Endothelial cell of umbilical vein (primary cell): ENCODE results near the gene GRIK3. TPM values are rescaled to one million over a fixed set of nuclear protein-coding genes. Genes with fewer than 3 reads are reported as not detected.

Source experiments
- BruUV-seq: library from RNA; stranded (reverse); fragments of 400-500 nt; replicated peaks from 2 replicates; lab custom pipeline; 2021; lab: Mats Ljungman, UMichigan
- CTCF ChIA-PET: fragments of 300-600, 350-600 bp; sonication (Branson Sonifier 250); formaldehyde crosslinking; loops from one replicate; lab custom pipeline; 2021; ENCODE audit warnings: antibody characterized with exemption, inconsistent platforms; lab: Charles Lee
- POLR2A ChIA-PET: fragments of 300-600, 350-600 bp; sonication (Branson Sonifier 250); formaldehyde crosslinking; loops from one replicate; lab custom pipeline; 2021; ENCODE audit warnings: antibody characterized with exemption, inconsistent platforms; lab: Charles Lee
- DNase-seq: peaks from one replicate; pipeline ENCODE4 v3.0.0-alpha.2; 2011; ENCODE audit warnings: low read depth, low spot score
- FAIRE-seq: peaks from 2 replicates; lab custom pipeline; 2011; peaks lifted over from hg19 to GRCh38; lab: Jason Lieb, UNC
- H2AFZ ChIP-seq: 2 replicates; pipeline ENCODE4 v1.6.0; 2012; ENCODE audit warnings: low read depth, low read length, control low read depth, inconsistent platforms
- H3K27ac ChIP-seq: 2 replicates; pipeline ENCODE4 v1.5.1; 2011; ENCODE audit warnings: low read depth, mild to moderate bottlenecking, control low read depth, low read length, moderate library complexity; ENCODE audit not compliant: insufficient read depth
- H3K27me3 ChIP-seq, 2 experiments: 2 replicates each; pipeline versions ENCODE4 v1.6.0 to v1.6.1; 2011; ENCODE audit warnings: low read length in 2 of 2, mixed read lengths in 1 of 2; ENCODE audit not compliant: control insufficient read depth in 2 of 2, insufficient read depth in 2 of 2
- H3K36me3 ChIP-seq, 2 experiments: 2 replicates in 1 of 2; 3 replicates in 1 of 2; pipeline ENCODE4 v1.5.1; 2011; ENCODE audit warnings: low read length in 2 of 2, mild to moderate bottlenecking in 1 of 2, moderate library complexity in 1 of 2; ENCODE audit not compliant: control insufficient read depth in 2 of 2, insufficient read depth in 2 of 2; ENCODE audit errors: extremely low read depth in 1 of 2
- H3K4me1 ChIP-seq: 3 replicates; pipeline ENCODE4 v1.5.1; 2011; ENCODE audit warnings: mild to moderate bottlenecking, low read length; ENCODE audit not compliant: control insufficient read depth, insufficient read depth; ENCODE audit errors: extremely low read depth
- H3K4me2 ChIP-seq: 2 replicates; pipeline ENCODE4 v1.6.1; 2011; ENCODE audit warnings: low read length, control low read depth, mixed read lengths; ENCODE audit not compliant: insufficient read depth
- H3K4me3 ChIP-seq, 3 experiments: fragments of 200-600 bp in 1 of 3; sonication (generic), shearing (Covaris generic) in 1 of 3; replicated peaks in 1 of 3; 2 replicates each; pipeline ENCODE4 v1.5.1; 2011 to 2016; ENCODE audit warnings: control low read depth in 3 of 3, low read length in 3 of 3, mild to moderate bottlenecking in 2 of 3, inconsistent platforms in 1 of 3, low read depth in 1 of 3, moderate library complexity in 1 of 3; ENCODE audit not compliant: insufficient read depth in 1 of 3
- H3K79me2 ChIP-seq: 2 replicates; pipeline ENCODE4 v1.6.0; 2012; ENCODE audit warnings: low read length, inconsistent platforms; ENCODE audit not compliant: control insufficient read depth, insufficient read depth
- H3K9ac ChIP-seq: replicated peaks from 2 replicates; pipeline ENCODE3; 2011; ENCODE audit warnings: low read length, control low read depth; ENCODE audit not compliant: insufficient read depth; ENCODE audit errors: extremely low read depth
- H3K9me1 ChIP-seq: replicated peaks from 3 replicates; pipeline ENCODE4 v1.6.0; 2011; ENCODE audit warnings: mild to moderate bottlenecking, low read length; ENCODE audit not compliant: control insufficient read depth, insufficient read depth; ENCODE audit errors: extremely low read depth
- H3K9me3 ChIP-seq: replicated peaks from 2 replicates; pipeline ENCODE4 v1.5.1; 2012; ENCODE audit warnings: low read length, inconsistent platforms; ENCODE audit not compliant: control insufficient read depth, insufficient read depth
- H4K20me1 ChIP-seq: replicated peaks from 2 replicates; pipeline ENCODE3; 2011; ENCODE audit warnings: mild to moderate bottlenecking, low read length; ENCODE audit not compliant: control insufficient read depth, insufficient read depth; ENCODE audit errors: extremely low read depth
- CTCF ChIP-seq, 2 donors: IDR thresholded peaks; 1 replicate in 1 of 2; 2 replicates in 1 of 2; pipeline ENCODE4 v1.5.1; 2011; ENCODE audit warnings: low read length in 2 of 2, mild to moderate bottlenecking in 2 of 2, moderate library complexity in 2 of 2, control low read depth in 1 of 2, inconsistent platforms in 1 of 2, low read depth in 1 of 2; ENCODE audit not compliant: insufficient read depth in 1 of 2; ENCODE audit errors: extremely low read depth in 1 of 2
- EZH2 ChIP-seq: IDR thresholded peaks from 2 replicates; pipeline ENCODE4 v1.6.1; 2012; ENCODE audit warnings: borderline replicate concordance, low read depth, mild to moderate bottlenecking, moderate library complexity, low read length, inconsistent platforms; ENCODE audit not compliant: severe bottlenecking
- FOS ChIP-seq: IDR thresholded peaks from 2 replicates; pipeline ENCODE4 v1.6.1; 2011; ENCODE audit warnings: mild to moderate bottlenecking, low read length, moderate library complexity, borderline replicate concordance; ENCODE audit not compliant: insufficient read depth
- GATA2 ChIP-seq: IDR thresholded peaks from 2 replicates; pipeline ENCODE4 v1.7.0; 2011; ENCODE audit warnings: low read depth, mild to moderate bottlenecking, moderate library complexity, mixed read lengths, low read length; ENCODE audit not compliant: insufficient read length, insufficient read depth
- JUN ChIP-seq: IDR thresholded peaks from 2 replicates; pipeline ENCODE4 v1.6.1; 2011; ENCODE audit warnings: borderline replicate concordance, low read depth; ENCODE audit not compliant: insufficient read length, insufficient read depth
- MAX ChIP-seq: IDR thresholded peaks from 2 replicates; pipeline ENCODE4 v1.6.1; 2011; ENCODE audit not compliant: insufficient read depth, insufficient read length
- MYC ChIP-seq: IDR thresholded peaks from one replicate; pipeline ENCODE4 v1.6.1; 2011; ENCODE audit warnings: mild to moderate bottlenecking, low read depth, low read length
- POLR2A ChIP-seq: IDR thresholded peaks from 2 replicates; pipeline ENCODE4 v1.6.1; 2012; ENCODE audit warnings: low read depth, mild to moderate bottlenecking, control low read depth, low read length
- POLR2AphosphoS5 ChIP-seq: IDR thresholded peaks from 2 replicates; pipeline ENCODE4 v1.6.1; 2012; ENCODE audit warnings: low read depth, mild to moderate bottlenecking, control low read depth, low read length, moderate library complexity; ENCODE audit not compliant: insufficient read depth
- dilution Hi-C: fragments of 300-500 bp; cut with MboI; formaldehyde crosslinking; loops from one replicate; pipeline ENCODE4 v1.15.0; 2019; ENCODE audit warnings: low sequenced_read_pairs; ENCODE audit not compliant: extremely low pct_ligation_motif_present
- intact Hi-C: fragments of 100-400 bp; cut with micrococcal nuclease; formaldehyde crosslinking; loops from one replicate; pipeline ENCODE4 v1.10.0; 2022
- polyA plus RNA-seq, 4 experiments: library from polyadenylated mRNA; depleted of rRNA in 3 of 4; stranded (reverse) in 3 of 4; unstranded in 1 of 4; fragments of >200 nt; gene quantifications; 2 replicates each; pipeline versions ENCODE4 v1.2.1 to v1.2.3, GENCODE V29; 2011 to 2012; ENCODE audit warnings: missing spikeins in 1 of 4
- total RNA-seq: library from RNA; stranded (reverse); gene quantifications from 2 replicates; pipeline ENCODE4 v1.2.3, GENCODE V29; 2021

Gene GRIK3
- total and polyA plus RNA-seq, 2 donors (not counting 3 experiments of a cell fraction or from before 2014, with no cell fraction given), result not detected

GRCh38 chr1:36994294-36994693, 40.0 kb downstream of the GRIK3 start:
- CTCF ChIA-PET, result no interaction called here

More at GRCh38 chr1:36994294-36994693, 40.0 kb downstream of the GRIK3 start:
- Histone ChIP-seq H3K9ac (no peak overlapping the region), H3K36me3 (no peaks in the 10 kb centered on the region), H3K27me3 (no peaks in the 10 kb centered on the region), H2AFZ (no peak overlapping the region), H3K9me1 (no peaks in the 10 kb centered on the region), H3K4me1 (no peaks in the 10 kb centered on the region), H4K20me1 (no peaks in the 10 kb centered on the region), H3K4me3 (no peak overlapping the region), H3K9me3 (no peaks in the 10 kb centered on the region), H3K27ac (no peak overlapping the region), H3K4me2 (no peak overlapping the region), H3K79me2 (no peaks in the 10 kb centered on the region)
- POLR2A ChIA-PET, result no interaction called here
- dilution Hi-C loops, result no loop called here
- FAIRE-seq (no peak), DNase-seq (no peak)
- BruUV-seq, result no TSS peak
- intact Hi-C loops, result no loop called here
- TF ChIP-seq JUN (no peak), MYC (no peak), CTCF (IDR thresholded peaks at IDR 0.05; ENCODE audit: extremely low read depth in 1 of 2, insufficient read depth in 1 of 2, low read depth in 1 of 2, low read length in 2 of 2) (no peak), EZH2 (no peak), GATA2 (no peak), FOS (no peak), POLR2A (no peak), POLR2AphosphoS5 (no peak), MAX (no peak)
